K562 (cell line): Measurements from ENCODE around the gene SORCS2. TPM values are rescaled to one million over a fixed set of nuclear protein-coding genes. Genes with fewer than 3 reads are reported as not detected.

ENCODE experiments used
- ATAC-seq: fragments of 200-7000 bp; cut with Tn5 transposase; 3 replicates; pipeline ENCODE4 v1.9.1; 2020; ENCODE audit warnings: moderate library complexity
- BruUV-seq: library from RNA; stranded (reverse); fragments of 400-500 nt; replicated peaks from 2 replicates; lab custom pipeline; 2021; lab: Mats Ljungman, UMichigan
- CTCF ChIA-PET: fragments of 300-600 bp; formaldehyde crosslinking; extraction: SDS; loops from one replicate; lab custom pipeline; 2021; ENCODE audit warnings: low intra/inter-chr PET ratio; lab: Yijun Ruan, JAX
- POLR2A ChIA-PET: fragments of 300-600, 350-650 bp; sonication (Branson Sonifier 250); formaldehyde crosslinking; extraction: SDS; loops from one replicate; lab custom pipeline; 2021; ENCODE audit warnings: antibody characterized with exemption, inconsistent platforms; lab: Yijun Ruan, JAX
- DNase-seq, 4 experiments: peaks; one replicate each; pipeline versions ENCODE4 v3.0.0 to v3.0.0-alpha.2; 2011 to 2018; ENCODE audit warnings: low spot score in 3 of 4, mixed read lengths in 3 of 4; ENCODE audit errors: extremely low read depth in 1 of 4
- FAIRE-seq: peaks from 2 replicates; lab custom pipeline; 2011; peaks lifted over from hg19 to GRCh38; lab: Jason Lieb, UNC
- H2AFZ ChIP-seq: 2 replicates; pipeline ENCODE4 v1.6.0; 2011; ENCODE audit warnings: low read depth, low read length, control low read depth, inconsistent platforms
- H3K27ac ChIP-seq: fragments of 200-600 bp; 3 replicates; pipeline ENCODE4 v1.8.0; 2011; ENCODE audit warnings: low read depth, mild to moderate bottlenecking, control low read depth, inconsistent platforms, low read length, moderate library complexity, mixed read lengths; ENCODE audit errors: extremely low read depth
- H3K27me3 ChIP-seq, 2 experiments: fragments of 300-600 bp in 1 of 2; 2 replicates in 1 of 2; 3 replicates in 1 of 2; pipeline versions ENCODE4 v1.6.0 to v1.8.0; 2011; ENCODE audit warnings: inconsistent platforms in 2 of 2, low read length in 2 of 2, mild to moderate bottlenecking in 1 of 2, mixed read lengths in 1 of 2, moderate library complexity in 1 of 2; ENCODE audit not compliant: control insufficient read depth in 2 of 2, insufficient read depth in 2 of 2
- H3K36me3 ChIP-seq: fragments of 300-600 bp; 3 replicates; pipeline ENCODE4 v1.8.0; 2011; ENCODE audit warnings: mild to moderate bottlenecking, low read length, inconsistent platforms; ENCODE audit not compliant: control insufficient read depth, insufficient read depth
- H3K4me1 ChIP-seq, 2 experiments: fragments of 200-600 bp in 1 of 2; replicated peaks in 1 of 2; 2 replicates in 1 of 2; 3 replicates in 1 of 2; pipeline versions ENCODE4 v1.5.1 to v1.8.0; 2011; ENCODE audit warnings: inconsistent platforms in 2 of 2, low read length in 2 of 2, mild to moderate bottlenecking in 1 of 2, mixed read lengths in 1 of 2, moderate library complexity in 1 of 2; ENCODE audit not compliant: control insufficient read depth in 2 of 2, insufficient read depth in 2 of 2
- H3K4me2 ChIP-seq: 2 replicates; pipeline ENCODE4 v1.6.1; 2011; ENCODE audit warnings: low read length, control low read depth, inconsistent platforms, mixed read lengths; ENCODE audit not compliant: insufficient read depth
- H3K4me3 ChIP-seq: fragments of 200-600 bp; sonication (generic), shearing (Covaris generic); 2 replicates; pipeline ENCODE4 v1.5.1; 2016; ENCODE audit warnings: control low read depth, inconsistent platforms
- H3K79me2 ChIP-seq: fragments of 200-600 bp; 3 replicates; pipeline ENCODE4 v1.8.0; 2011; ENCODE audit warnings: low read length, inconsistent platforms; ENCODE audit not compliant: control insufficient read depth, insufficient read depth
- H3K9ac ChIP-seq, 2 experiments: 2 replicates each; pipeline versions ENCODE4 v1.6.0 to v1.6.1; 2011; ENCODE audit warnings: low read depth in 2 of 2, low read length in 2 of 2, control low read depth in 1 of 2, inconsistent platforms in 1 of 2, mild to moderate bottlenecking in 1 of 2, mixed read lengths in 1 of 2; ENCODE audit not compliant: insufficient read depth in 1 of 2
- H3K9me1 ChIP-seq: one replicate; pipeline ENCODE4 v1.6.0; 2011; ENCODE audit warnings: inconsistent platforms, mild to moderate bottlenecking, low read length, moderate library complexity; ENCODE audit not compliant: control insufficient read depth, insufficient read depth
- H3K9me3 ChIP-seq: replicated peaks from 2 replicates; pipeline ENCODE4 v1.5.1; 2011; ENCODE audit warnings: low read depth, low read length, inconsistent platforms; ENCODE audit not compliant: control insufficient read depth, insufficient read depth
- H4K20me1 ChIP-seq: replicated peaks from 2 replicates; pipeline ENCODE4 v1.6.1; 2011; ENCODE audit warnings: low read length, inconsistent platforms, mixed read lengths; ENCODE audit not compliant: control insufficient read depth, insufficient read depth
- E2F6 ChIP-seq, 2 experiments: IDR thresholded peaks; 2 replicates each; pipeline ENCODE4 v1.6.1; 2011; ENCODE audit warnings: borderline replicate concordance in 1 of 2, control low read depth in 1 of 2, low read depth in 1 of 2, low read length in 1 of 2, mild to moderate bottlenecking in 1 of 2, mixed read lengths in 1 of 2, moderate library complexity in 1 of 2; ENCODE audit not compliant: insufficient read depth in 1 of 2, insufficient read length in 1 of 2, poor library complexity in 1 of 2, severe bottlenecking in 1 of 2; ENCODE audit errors: extremely low read depth in 1 of 2
- HINFP ChIP-seq: fragments of 450-650 bp; conservative IDR thresholded peaks from 2 replicates; pipeline ENCODE4 v1.6.1; 2016; ENCODE audit warnings: missing genetic modification characterization, low read depth, mild to moderate bottlenecking, control low read depth, missing compliant biosample characterization
- ID3 ChIP-seq, 2 experiments: fragments of 250-450 bp in 1 of 2; fragments of 450-650 bp in 1 of 2; sonication (Bioruptor Pico) in 1 of 2; IDR thresholded peaks; 2 replicates each; pipeline versions ENCODE4 v1.6.1 to v1.8.0; 2016 to 2021; ENCODE audit warnings: mild to moderate bottlenecking in 2 of 2, moderate library complexity in 2 of 2, missing compliant biosample characterization in 1 of 2, missing genetic modification characterization in 1 of 2
- PHTF2 ChIP-seq: fragments of 250-450 bp; sonication (Bioruptor Pico); IDR thresholded peaks from 2 replicates; pipeline ENCODE4 v1.5.0; 2021; ENCODE audit warnings: mild to moderate bottlenecking
- POLR2A ChIP-seq: fragments of 450-650 bp; conservative IDR thresholded peaks from 2 replicates; pipeline ENCODE4 v1.6.1; 2016
- POLR3G ChIP-seq: IDR thresholded peaks from 2 replicates; pipeline ENCODE4 v1.6.1; 2011; ENCODE audit not compliant: insufficient read length, insufficient replicate concordance; ENCODE audit errors: extremely low read depth
- RFX7 ChIP-seq: fragments of 250-450 bp; sonication (Bioruptor Pico); IDR thresholded peaks from 2 replicates; pipeline ENCODE4 v1.5.1; 2021; ENCODE audit warnings: mild to moderate bottlenecking
- SREBF2 ChIP-seq: sonication (generic); formaldehyde crosslinking; IDR thresholded peaks from 2 replicates; pipeline ENCODE4 v1.4.0; 2020; ENCODE audit warnings: mild to moderate bottlenecking, missing genetic modification reagents
- TCFL5 ChIP-seq: fragments of 250-450 bp; sonication (Bioruptor Pico); conservative IDR thresholded peaks from 2 replicates; pipeline ENCODE4 v1.6.1; 2021; ENCODE audit warnings: mild to moderate bottlenecking, moderate library complexity, matching md5 sums
- XRCC4 ChIP-seq: IDR thresholded peaks from one replicate; pipeline ENCODE4 v1.6.1; 2011; ENCODE audit not compliant: insufficient read depth, insufficient read length; ENCODE audit errors: extremely low read depth
- ZC3H11A ChIP-seq: IDR thresholded peaks from 2 replicates; pipeline ENCODE4 v1.6.1; 2012; ENCODE audit warnings: low read depth, low read length, improper control_type of control experiment
- ZNF449 ChIP-seq: fragments of 250-450 bp; sonication (Bioruptor Pico); IDR thresholded peaks from 2 replicates; pipeline ENCODE4 v1.8.0; 2022; ENCODE audit warnings: moderate library complexity, mild to moderate bottlenecking, inconsistent platforms
- ZNF518B ChIP-seq: fragments of 250-450 bp; sonication (Bioruptor Pico); IDR thresholded peaks from 2 replicates; pipeline ENCODE4 v1.5.0; 2021; ENCODE audit warnings: mild to moderate bottlenecking, moderate library complexity
- ZNF584 ChIP-seq: fragments of 200-800 bp; sonication (Bioruptor generic); IDR thresholded peaks from 2 replicates; pipeline ENCODE4 v1.6.1; 2016; ENCODE audit warnings: low read depth, mild to moderate bottlenecking, missing genetic modification characterization, missing compliant biosample characterization
- WGBS: fragments of 100-300 bp; shearing (Covaris generic); methylation state at CpG from one replicate; pipeline ENCODE4 v1.1.6; 2016; ENCODE audit warnings: low coverage, mixed read lengths; ENCODE audit not compliant: insufficient coverage; ENCODE audit errors: missing lambda C conversion rate; 5-methylcytosine and 5-hydroxymethylcytosine counted together
- in situ Hi-C: fragments of 300-500 bp; cut with MboI; formaldehyde crosslinking; loops from 4 replicates; pipeline ENCODE4 v1.15.0; 2018; ENCODE audit warnings: inconsistent platforms, mixed read lengths
- intact Hi-C: fragments of 100-400 bp; cut with micrococcal nuclease; formaldehyde crosslinking; loops from 2 replicates; pipeline ENCODE4 v1.14.2; 2022
- polyA plus RNA-seq, 8 experiments: library from polyadenylated mRNA; depleted of rRNA in 4 of 8; stranded (reverse) in 5 of 8; unstranded in 3 of 8; fragments of >200 nt; fragmentation: Nextera tagmentation in 2 of 8; fragmentation: Illumina TruSeq in 1 of 8; extraction: Ambion mirVana in 2 of 8; extraction: Trizol in 1 of 8; gene quantifications; 2 replicates each; pipeline versions ENCODE4 v1.2.1 to v1.2.3, GENCODE V29; 2011 to 2014; ENCODE audit warnings: inconsistent platforms in 1 of 8, missing spikeins in 1 of 8
- total RNA-seq, 7 experiments: library from RNA; depleted of rRNA in 6 of 7; stranded (reverse); fragments of >200 nt in 6 of 7; fragmentation: Illumina TruSeq in 2 of 7; extraction: Trizol in 2 of 7; gene quantifications; 2 replicates each; pipeline versions ENCODE4 v1.2.1 to v1.2.3, GENCODE V29; 2011 to 2021; ENCODE audit warnings: low replicate concordance in 1 of 7

Gene SORCS2
- total and polyA plus RNA-seq, 9 of the 15 experiments (the other 6 are each of a cell fraction or from before 2014, with no cell fraction given): not detected

- Histone ChIP-seq H3K4me3 (no peak overlapping the region), H3K27ac (no peak overlapping the region), H3K79me2 (no peaks in the 10 kb centered on the region), H3K4me1 (no peaks in the 10 kb centered on the region), H2AFZ (no peak overlapping the region), H3K4me2 (no peak overlapping the region), H3K9me1 (no peaks in the 10 kb centered on the region), H3K9me3 (no peaks in the 10 kb centered on the region; the same call in 1 of the 2 replicates), H3K27me3 (no peaks in the 10 kb centered on the region), H3K36me3 (peaks cover 11% of the 10 kb centered on the region), H4K20me1 (peaks cover 8% of the 10 kb centered on the region; the same call in 1 of the 2 replicates), H3K9ac (no peak overlapping the region)
- in situ Hi-C loops (no loop called here), intact Hi-C loops (no loop called here)
- FAIRE-seq: no peak
- WGBS: 35% methylated on average over 13 of the region's 13 CpGs
- CTCF ChIA-PET: no interaction called here
- no peak for ATAC-seq
- no peak for DNase-seq
- BruUV-seq: no TSS peak
- POLR2A ChIA-PET: no interaction called here
- TF ChIP-seq SREBF2 (CRISPR knock-in tag) (no peak), E2F6 (IDR thresholded peaks at IDR 0.05; ENCODE audit: borderline replicate concordance in 1 of 2, extremely low read depth in 1 of 2, insufficient read depth in 1 of 2, insufficient read length in 1 of 2, low read depth in 1 of 2, low read length in 1 of 2, poor library complexity in 1 of 2, severe bottlenecking in 1 of 2) (no peak), ZNF518B (CRISPR knock-in tag) (no peak), POLR3G (no peak), HINFP (tag) (no peak), RFX7 (CRISPR knock-in tag) (no peak), POLR2A (no peak), PHTF2 (CRISPR knock-in tag) (no peak), ID3 (CRISPR knock-in tag; IDR thresholded peaks at IDR 0.05) (no peak), ID3 (tag; IDR thresholded peaks at IDR 0.05) (no peak), XRCC4 (no peak), TCFL5 (CRISPR knock-in tag) (no peak), ZC3H11A (no peak), ZNF449 (no peak), ZNF584 (CRISPR knock-in tag) (no peak)
These were observed 575.6 kb downstream of the SORCS2 start for GRCh38 chr4:7767966-7768365.
